Measurements from ENCODE around the gene CILP. TPM values are rescaled to one million over a fixed set of nuclear protein-coding genes. Genes with fewer than 3 reads are reported as not detected.

CILP gene
- total and polyA plus RNA-seq, 8 donors = 0.76 to 28.7 (median 4.5) TPM

- no peaks in the 10 kb centered on the region for H3K9me3 ChIP-seq
- peak overlapping the region in 3 of 5 donors; percentile 28 to 72 (median 50) for H3K27ac ChIP-seq
- intact Hi-C loops (cut with DNase I; ENCODE audit: low total_unique reads) = no loop called here
- no peaks in the 10 kb centered on the region for H3K27me3 ChIP-seq
- peaks cover 0 to 10% (median 7%) of the 10 kb centered on the region in 4 donors for H3K36me3 ChIP-seq
- WGBS, 5 donors = 81 to 100% (median 91%) methylated on average over 2 of the region's 2 CpGs
- no peak overlapping the region for H3K4me3 ChIP-seq
- TF ChIP-seq POLR2AphosphoS5 (IDR thresholded peaks at IDR 0.05) = no peak
- peaks cover 0 to 54% (median 20%) of the 10 kb centered on the region in 4 donors for H3K4me1 ChIP-seq
- DNase-seq = no peak
Measured at GRCh38 chr15:65249641-65250040, 38.4 kb upstream of the CILP start.

GRCh38 chr15:65248511-65249255, 37.4 kb upstream of the CILP start:
- WGBS, 5 donors = 63 to 81% (median 78%) methylated on average over 9 of the region's 9 CpGs
- TF ChIP-seq CTCF (IDR thresholded peaks at IDR 0.05) = no peak
- TF ChIP-seq EP300 (IDR thresholded peaks at IDR 0.05) = no peak
- no peak for TF ChIP-seq POLR2A (IDR thresholded peaks at IDR 0.05)
- TF ChIP-seq POLR2AphosphoS5 (IDR thresholded peaks at IDR 0.05) = no peak
- peak overlapping the region in 3 of 5 donors; percentile 28 to 72 (median 50) for H3K27ac ChIP-seq

GRCh38 chr15:65246939-65247338, 35.7 kb upstream of the CILP start:
- 93 to 97% (median 94%) methylated on average over 6 of the region's 6 CpGs for WGBS, 5 donors
- no peak for TF ChIP-seq CTCF (IDR thresholded peaks at IDR 0.05)
- no peak for TF ChIP-seq POLR2A (IDR thresholded peaks at IDR 0.05)
- TF ChIP-seq EP300 (IDR thresholded peaks at IDR 0.05) = no peak
- TF ChIP-seq POLR2AphosphoS5 (IDR thresholded peaks at IDR 0.05) = no peak
- Histone ChIP-seq H3K4me3 (no peak overlapping the region), H3K27me3 (no peaks in the 10 kb centered on the region), H3K9me3 (no peaks in the 10 kb centered on the region), H3K27ac (peak overlapping the region in 1 of 5 donors; percentile 80), H3K4me1 (peaks cover 0 to 47% (median 16%) of the 10 kb centered on the region in 4 donors), H3K36me3 (peaks cover 0 to 10% (median 7%) of the 10 kb centered on the region in 4 donors)
- DNase-seq = no peak
- intact Hi-C loops (cut with DNase I; ENCODE audit: low total_unique reads) = no loop called here

More at GRCh38 chr15:65248511-65249255, 37.4 kb upstream of the CILP start:
- Histone ChIP-seq H3K9me3 (no peaks in the 10 kb centered on the region), H3K27me3 (no peaks in the 10 kb centered on the region), H3K4me3 (no peak overlapping the region), H3K36me3 (peaks cover 0 to 10% (median 7%) of the 10 kb centered on the region in 4 donors), H3K4me1 (peaks cover 0 to 47% (median 16%) of the 10 kb centered on the region in 4 donors)
- peak in 1 of 2 donors; percentile 47 for DNase-seq
- intact Hi-C loops (cut with DNase I; ENCODE audit: low total_unique reads) = no loop called here

- no peak overlapping the region for H3K4me3 ChIP-seq
- TF ChIP-seq CTCF (IDR thresholded peaks at IDR 0.05) (no peak), POLR2A (IDR thresholded peaks at IDR 0.05) (no peak), POLR2AphosphoS5 (IDR thresholded peaks at IDR 0.05) (no peak), EP300 (IDR thresholded peaks at IDR 0.05) (no peak)
- 77 to 93% (median 91%) methylated on average over 8 of the region's 8 CpGs for WGBS, 5 donors
- DNase-seq = no peak
- no peaks in the 10 kb centered on the region for H3K9me3 ChIP-seq
- H3K36me3 ChIP-seq = peaks cover 0 to 10% (median 7%) of the 10 kb centered on the region in 4 donors
- peaks cover 0 to 42% (median 16%) of the 10 kb centered on the region in 4 donors for H3K4me1 ChIP-seq
- H3K27me3 ChIP-seq = no peaks in the 10 kb centered on the region
- intact Hi-C loops (cut with DNase I; ENCODE audit: low total_unique reads) = no loop called here
- peak overlapping the region; percentile 8 to 80 (median 66) for H3K27ac ChIP-seq
Measured at GRCh38 chr15:65246026-65246714, 34.9 kb upstream of the CILP start.

Measured in stomach (tissue), 9 donors.